Spleen (tissue), 7 donors: ENCODE results near the gene POM121L2.

Source experiments
- POLR2A ChIP-seq, 3 donors: fragments of 450-650 bp; IDR thresholded peaks; one replicate each; pipeline ENCODE4 v1.5.1; 2017; ENCODE audit warnings: antibody characterized with exemption in 3 of 3, mild to moderate bottlenecking in 1 of 3
- TF ChIP-seq, protein P1 (sequence below), 11 experiments: fragments of 200-600 bp in 7 of 11; fragments of 450-650 bp in 4 of 11; sonication (generic) in 4 of 11; IDR thresholded peaks in 8 of 11; conservative IDR thresholded peaks in 3 of 11; 1 replicate in 7 of 11; 2 replicates in 4 of 11; pipeline versions ENCODE4 v1.4.0 to v1.8.0; 2016 to 2021; ENCODE audit warnings: antibody characterized with exemption in 11 of 11, inconsistent platforms in 4 of 11, mild to moderate bottlenecking in 1 of 11
- donor health status: DM: no; HTN: no; CAD: no; lungs with moderate emphysema.
- donor health status: DM: no; HTN: no; CAD: no.
- donor health status: DM: no; HTN: no; CAD: no.

DNA sequence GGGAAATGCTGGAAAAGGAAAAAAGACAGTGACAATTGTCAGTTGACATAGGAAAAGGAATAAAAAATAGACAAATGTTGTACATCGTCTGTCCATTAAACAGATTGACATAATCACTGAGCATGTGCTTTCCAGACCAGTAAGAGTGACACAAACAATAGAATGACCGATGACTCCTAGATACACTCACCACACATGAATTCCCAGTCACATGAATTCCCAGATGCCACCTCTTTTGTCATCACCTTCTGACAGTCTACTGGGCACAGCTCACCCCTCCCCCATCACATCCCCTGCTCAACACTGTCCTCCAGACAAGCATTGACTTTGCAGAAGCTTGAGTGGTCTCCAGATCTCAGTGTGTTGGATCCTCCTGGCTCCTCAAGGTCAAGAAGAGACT is 25.9 kb downstream of the POM121L2 start:
- TF ChIP-seq, protein P1, sequence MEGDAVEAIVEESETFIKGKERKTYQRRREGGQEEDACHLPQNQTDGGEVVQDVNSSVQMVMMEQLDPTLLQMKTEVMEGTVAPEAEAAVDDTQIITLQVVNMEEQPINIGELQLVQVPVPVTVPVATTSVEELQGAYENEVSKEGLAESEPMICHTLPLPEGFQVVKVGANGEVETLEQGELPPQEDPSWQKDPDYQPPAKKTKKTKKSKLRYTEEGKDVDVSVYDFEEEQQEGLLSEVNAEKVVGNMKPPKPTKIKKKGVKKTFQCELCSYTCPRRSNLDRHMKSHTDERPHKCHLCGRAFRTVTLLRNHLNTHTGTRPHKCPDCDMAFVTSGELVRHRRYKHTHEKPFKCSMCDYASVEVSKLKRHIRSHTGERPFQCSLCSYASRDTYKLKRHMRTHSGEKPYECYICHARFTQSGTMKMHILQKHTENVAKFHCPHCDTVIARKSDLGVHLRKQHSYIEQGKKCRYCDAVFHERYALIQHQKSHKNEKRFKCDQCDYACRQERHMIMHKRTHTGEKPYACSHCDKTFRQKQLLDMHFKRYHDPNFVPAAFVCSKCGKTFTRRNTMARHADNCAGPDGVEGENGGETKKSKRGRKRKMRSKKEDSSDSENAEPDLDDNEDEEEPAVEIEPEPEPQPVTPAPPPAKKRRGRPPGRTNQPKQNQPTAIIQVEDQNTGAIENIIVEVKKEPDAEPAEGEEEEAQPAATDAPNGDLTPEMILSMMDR (IDR thresholded peaks at IDR 0.05 in 8 of 11, conservative IDR thresholded peaks at IDR 0.05 in 3 of 11) = no peak
- no peak for TF ChIP-seq POLR2A (IDR thresholded peaks at IDR 0.05)
